ENCODE measurements around the gene HMOX1. TPM values are rescaled to one million over a fixed set of nuclear protein-coding genes. Genes with fewer than 3 reads are reported as not detected.

HMOX1 gene
- polyA plus RNA-seq, 1 donor from 2014 or later: not detected

GRCh38 chr22:35390933-35391332 lies 10.0 kb downstream of the HMOX1 start:
- no peaks in the 10 kb centered on the region for H3K36me3 ChIP-seq (ENCODE audit: insufficient read depth, low read length)
- no peaks in the 10 kb centered on the region for H3F3A ChIP-seq (ENCODE audit: insufficient read depth, low read length, poor library complexity, severe bottlenecking)
- no peaks in the 10 kb centered on the region for H4K20me1 ChIP-seq (ENCODE audit: insufficient read depth)
- no peaks in the 10 kb centered on the region for H3K79me2 ChIP-seq (replicated peaks; ENCODE audit: insufficient read depth, low read length)
- no peak overlapping the region for H3K4me2 ChIP-seq (ENCODE audit: low read length)
- H3K9ac ChIP-seq (ENCODE audit: low read length): no peak overlapping the region
- no peaks in the 10 kb centered on the region for H3K27me3 ChIP-seq (ENCODE audit: insufficient read depth, low read depth, low read length)
- H3K9me2 ChIP-seq (ENCODE audit: insufficient read depth, low read length): no peaks in the 10 kb centered on the region
- H2AFZ ChIP-seq (ENCODE audit: low read depth, low read length): no peak overlapping the region
- no peak overlapping the region for H3K27ac ChIP-seq (ENCODE audit: low read length)
- H3K4me3 ChIP-seq (ENCODE audit: low read length): no peak overlapping the region
- TF ChIP-seq EZH2 (IDR thresholded peaks at IDR 0.05; ENCODE audit: borderline replicate concordance, insufficient read depth, low read length, poor library complexity, severe bottlenecking) (no peak), REST (IDR thresholded peaks at IDR 0.05; ENCODE audit: borderline replicate concordance) (no peak), CTCF (IDR thresholded peaks at IDR 0.05; ENCODE audit: poor library complexity, severe bottlenecking) (no peak), EP300 (conservative IDR thresholded peaks at IDR 0.05; ENCODE audit: poor library complexity, severe bottlenecking) (no peak), SMC3 (conservative IDR thresholded peaks at IDR 0.05; ENCODE audit: poor library complexity) (no peak), RAD21 (conservative IDR thresholded peaks at IDR 0.05) (no peak), POLR2AphosphoS5 (IDR thresholded peaks at IDR 0.05) (no peak), TAF1 (IDR thresholded peaks at IDR 0.05; ENCODE audit: low read depth) (no peak)
- no peaks in the 10 kb centered on the region for H3K9me3 ChIP-seq (ENCODE audit: low read length)

- H3K27ac ChIP-seq (ENCODE audit: low read length): no peak overlapping the region
- H3K9ac ChIP-seq (ENCODE audit: low read length): no peak overlapping the region
- no peaks in the 10 kb centered on the region for H3K9me2 ChIP-seq (ENCODE audit: insufficient read depth, low read length)
- H3K36me3 ChIP-seq (ENCODE audit: insufficient read depth, low read length): no peaks in the 10 kb centered on the region
- no peaks in the 10 kb centered on the region for H3K79me2 ChIP-seq (replicated peaks; ENCODE audit: insufficient read depth, low read length)
- H3K27me3 ChIP-seq (ENCODE audit: insufficient read depth, low read depth, low read length): no peaks in the 10 kb centered on the region
- TF ChIP-seq MXI1 (conservative IDR thresholded peaks at IDR 0.05; ENCODE audit: poor library complexity, severe bottlenecking): no peak
- TF ChIP-seq TAF1 (IDR thresholded peaks at IDR 0.05; ENCODE audit: low read depth): no peak
- TF ChIP-seq SMC3 (conservative IDR thresholded peaks at IDR 0.05; ENCODE audit: poor library complexity): no peak
- TF ChIP-seq EP300 (conservative IDR thresholded peaks at IDR 0.05; ENCODE audit: poor library complexity, severe bottlenecking): no peak
- TF ChIP-seq CTCF (IDR thresholded peaks at IDR 0.05; ENCODE audit: poor library complexity, severe bottlenecking): no peak
- no peak for TF ChIP-seq EZH2 (IDR thresholded peaks at IDR 0.05; ENCODE audit: borderline replicate concordance, insufficient read depth, low read length, poor library complexity, severe bottlenecking)
- no peak for TF ChIP-seq REST (IDR thresholded peaks at IDR 0.05; ENCODE audit: borderline replicate concordance)
- no peak for TF ChIP-seq POLR2AphosphoS5 (IDR thresholded peaks at IDR 0.05)
- no peak for TF ChIP-seq RAD21 (conservative IDR thresholded peaks at IDR 0.05)
- H2AFZ ChIP-seq (ENCODE audit: low read depth, low read length): no peak overlapping the region
- H3K9me3 ChIP-seq (ENCODE audit: low read length): no peaks in the 10 kb centered on the region
- H3K4me3 ChIP-seq (ENCODE audit: low read length): no peak overlapping the region
- no peak overlapping the region for H3K4me2 ChIP-seq (ENCODE audit: low read length)
- no peaks in the 10 kb centered on the region for H3F3A ChIP-seq (ENCODE audit: insufficient read depth, low read length, poor library complexity, severe bottlenecking)
- no peaks in the 10 kb centered on the region for H4K20me1 ChIP-seq (ENCODE audit: insufficient read depth)
These were observed 11.5 kb downstream of the HMOX1 start for GRCh38 chr22:35392357-35392756.
